Right lung (tissue), 10 donors: ENCODE results near the gene IPO11. TPM values are rescaled to one million over a fixed set of nuclear protein-coding genes. Genes with fewer than 3 reads are reported as not detected.

ENCODE experiments used
- DNase-seq, 2 donors: peaks; one replicate each; pipeline ENCODE4 v3.0.0-alpha.2; 2013
- long read RNA-seq, 8 donors: transcript quantifications; one replicate each; lab custom pipeline, GENCODE V29; 2026
- polyA plus RNA-seq, 5 donors: library from polyadenylated mRNA; unstranded; fragments of 120-200 nt; gene quantifications; one replicate each; pipeline versions ENCODE4 v1.2.1 to v1.2.3, GENCODE V29; 2013; ENCODE audit warnings: inconsistent platforms in 1 of 5, low replicate concordance in 1 of 5; ENCODE audit not compliant: insufficient read length in 5 of 5, insufficient read depth in 1 of 5

IPO11 gene
- 10 to 100 TPM; 29.4 to 44.7 (median 41.1) TPM for polyA plus RNA-seq
- long read RNA-seq, donor 1, full-length matches to known transcripts, result 6 of 30 reads
- long read RNA-seq, donor 1, partial matches to known transcripts, result 24 of 30 reads
- long read RNA-seq, donor 1, other reads (novel, unspliced or antisense), result 0 of 30 reads
- long read RNA-seq, donor 2, partial matches to known transcripts, result 6 of 6 reads
- long read RNA-seq, donor 2, other reads (novel, unspliced or antisense), result 0 of 6 reads
- long read RNA-seq, donor 3, full-length matches to known transcripts, result 3 of 23 reads
- long read RNA-seq, donor 3, partial matches to known transcripts, result 20 of 23 reads
- long read RNA-seq, donor 3, other reads (novel, unspliced or antisense), result 0 of 23 reads
- long read RNA-seq, donor 4, full-length matches to known transcripts, result 7 of 7 reads
- long read RNA-seq, donor 4, partial matches to known transcripts, result 0 of 7 reads
- long read RNA-seq, donor 4, other reads (novel, unspliced or antisense), result 0 of 7 reads
- long read RNA-seq, donor 5, full-length matches to known transcripts, result 5 of 18 reads
- long read RNA-seq, donor 5, partial matches to known transcripts, result 13 of 18 reads
- long read RNA-seq, donor 5, other reads (novel, unspliced or antisense), result 0 of 18 reads
- long read RNA-seq, donor 6, full-length matches to known transcripts, result 7 of 31 reads
- long read RNA-seq, donor 6, partial matches to known transcripts, result 24 of 31 reads
- long read RNA-seq, donor 6, other reads (novel, unspliced or antisense), result 0 of 31 reads
- long read RNA-seq, donor 7, full-length matches to known transcripts, result 2 of 16 reads
- long read RNA-seq, donor 7, partial matches to known transcripts, result 14 of 16 reads
- long read RNA-seq, donor 7, other reads (novel, unspliced or antisense), result 0 of 16 reads
- long read RNA-seq, donor 8, full-length matches to known transcripts, result 8 of 8 reads
- long read RNA-seq, donor 8, partial matches to known transcripts, result 0 of 8 reads
- long read RNA-seq, donor 8, other reads (novel, unspliced or antisense), result 0 of 8 reads

DNA sequence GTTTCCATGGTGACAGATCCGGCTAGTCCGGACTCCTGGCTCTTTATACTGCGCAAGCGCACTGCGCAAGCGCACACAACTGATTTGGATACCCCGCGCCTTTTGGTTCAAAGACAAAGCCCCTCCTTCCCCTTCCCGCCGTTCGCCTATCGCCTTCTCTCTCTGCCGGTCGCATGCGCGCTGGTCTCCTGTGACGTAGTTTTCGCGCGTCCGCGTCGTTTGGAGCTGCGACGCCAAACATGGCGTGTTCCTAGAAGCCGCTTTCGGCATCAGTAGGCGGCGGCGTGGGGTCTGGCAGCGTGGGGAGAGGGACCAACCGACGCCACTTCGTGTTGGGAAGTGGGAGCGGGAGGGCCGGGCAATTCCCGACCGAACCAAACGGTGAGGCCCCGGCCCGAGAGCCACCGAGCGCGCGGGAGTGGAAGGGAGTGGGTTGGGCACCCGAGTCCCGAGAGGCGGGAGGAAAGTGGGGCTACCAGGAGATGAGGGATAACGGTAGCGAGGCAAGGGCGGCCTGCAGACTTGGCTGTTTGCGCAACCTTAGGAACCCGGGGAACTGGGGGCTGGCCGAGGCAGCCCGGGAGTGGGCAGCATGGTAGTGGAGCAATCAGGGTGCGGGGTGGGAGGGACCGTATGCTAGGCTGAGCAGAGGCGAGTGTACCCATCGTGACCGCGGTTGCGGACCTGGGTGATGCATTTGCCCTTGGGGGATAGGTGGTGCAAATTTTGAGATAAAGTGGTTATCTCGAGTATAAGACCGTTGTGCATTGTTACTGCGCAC, at the start of gene IPO11:
TSS of gene IPO11 (plus strand) at position 215 of the 781 bp plus-strand sequence. CDS start 24,517 bp downstream, outside the sequence.
- peak; percentile 99 for DNase-seq

DNA sequence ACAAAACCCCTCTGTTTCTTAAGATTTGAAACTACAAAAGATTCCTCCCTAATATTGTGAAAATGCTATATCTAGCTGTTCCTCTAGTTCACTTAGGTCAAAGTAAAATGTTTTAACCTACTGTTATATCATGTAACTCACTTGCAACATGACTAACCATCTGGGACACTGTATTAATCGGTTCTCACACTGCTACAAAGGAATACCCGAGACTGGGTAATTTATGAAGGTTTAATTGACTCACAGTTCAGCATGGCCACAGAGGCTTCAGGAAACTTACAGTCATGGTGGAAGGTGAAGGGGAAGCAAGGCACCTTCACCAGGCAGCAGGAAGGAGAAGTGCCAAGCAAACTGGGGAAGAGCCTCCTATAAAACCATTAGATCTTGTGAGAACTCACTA, 43.5 kb upstream of the IPO11 start:
- no peak for DNase-seq

DNA sequence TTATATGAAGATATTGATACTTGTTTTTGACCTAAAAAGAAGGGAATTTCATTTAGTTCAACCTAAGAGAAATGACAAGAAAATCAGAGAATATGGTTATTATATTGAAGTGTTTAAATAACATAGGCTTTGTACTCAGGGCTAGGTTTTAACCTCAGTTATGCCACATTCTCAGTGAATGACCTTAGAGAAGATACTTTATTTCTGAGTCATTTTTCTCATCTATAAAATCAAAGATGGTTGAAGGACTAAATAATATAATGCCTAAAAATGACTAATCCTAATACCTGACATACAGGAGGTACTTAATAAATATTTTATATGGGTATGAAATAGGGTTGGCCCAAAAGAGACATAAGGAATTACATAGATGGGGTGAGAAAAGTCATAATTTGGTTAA, 41.2 kb upstream of the IPO11 start:
- no peak for DNase-seq

DNA sequence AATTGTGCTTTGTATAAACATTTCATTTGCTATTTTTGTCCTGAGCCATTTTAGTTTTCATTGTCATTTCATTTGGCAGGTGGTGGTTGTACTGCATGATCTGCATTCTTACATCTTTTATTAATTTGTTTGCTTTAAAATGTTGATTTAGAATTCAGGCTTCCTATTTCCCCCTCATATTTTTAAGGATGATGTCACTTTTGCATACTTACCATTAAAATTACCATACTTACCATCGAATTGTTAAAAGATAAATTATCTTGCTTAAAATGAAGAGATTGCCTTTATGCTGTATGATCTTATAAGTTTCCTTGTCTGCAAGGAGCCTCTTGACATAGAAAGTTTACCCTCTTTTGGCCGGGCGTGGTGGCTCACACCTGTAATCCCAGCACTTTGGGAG, 40.0 kb upstream of the IPO11 start:
- DNase-seq, result no peak

DNA sequence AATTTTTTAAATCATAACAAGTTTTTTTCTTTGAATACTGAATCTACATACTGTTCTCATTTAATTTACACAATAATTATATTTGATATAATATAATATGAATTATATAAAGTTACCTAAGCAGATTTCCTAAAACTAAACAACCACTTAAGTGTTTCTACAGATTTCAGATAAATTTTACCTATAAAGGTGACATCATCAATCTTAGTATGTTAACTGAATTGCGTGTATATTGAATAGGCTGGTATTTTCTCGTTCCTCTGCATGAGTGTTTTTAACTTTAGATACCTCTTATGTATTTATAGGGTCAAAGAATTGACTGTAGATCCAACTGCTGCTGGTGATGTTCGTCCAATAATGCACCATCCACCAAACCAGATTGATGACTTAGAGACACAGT, 39.2 kb upstream of the IPO11 start:
- DNase-seq, result no peak

DNA sequence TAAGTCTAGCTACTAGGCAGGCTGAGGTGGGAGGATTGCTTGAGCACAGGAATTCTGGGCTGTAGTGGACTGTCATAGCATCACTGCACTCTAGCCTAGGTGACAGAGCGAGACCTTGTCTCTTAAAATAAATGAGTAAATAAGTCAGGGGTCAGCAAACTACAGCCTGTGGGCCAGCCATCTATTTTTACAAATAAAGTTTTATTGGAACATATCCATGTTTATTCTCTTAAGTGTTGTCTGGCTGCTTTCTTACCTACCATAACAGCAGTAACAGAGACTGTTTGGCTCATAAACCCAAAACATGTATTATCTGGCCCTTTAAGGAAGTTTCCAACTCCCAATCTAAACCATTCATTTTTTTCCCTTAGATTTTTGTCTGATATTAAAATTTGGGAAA, 38.5 kb upstream of the IPO11 start:
- no peak for DNase-seq

DNA sequence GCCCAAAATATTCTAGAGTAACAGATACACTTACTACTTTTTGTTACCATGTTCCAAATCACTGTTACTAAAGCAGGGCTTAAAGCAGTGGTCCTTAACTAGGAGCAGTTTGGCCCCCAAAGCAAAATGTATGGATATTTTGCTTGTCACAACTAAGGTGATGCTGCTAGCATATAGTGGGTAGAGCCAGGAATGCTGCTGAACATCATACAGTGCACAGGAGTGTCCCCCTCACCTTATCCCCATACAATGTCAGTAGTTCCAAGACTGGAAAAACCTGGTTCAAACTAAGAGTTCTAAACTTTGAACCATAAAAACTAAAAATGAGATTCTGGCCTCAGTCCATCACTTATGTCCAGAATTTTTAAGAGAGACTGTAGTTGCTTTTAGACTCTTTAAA, 36.9 kb upstream of the IPO11 start:
- DNase-seq, result no peak

DNA sequence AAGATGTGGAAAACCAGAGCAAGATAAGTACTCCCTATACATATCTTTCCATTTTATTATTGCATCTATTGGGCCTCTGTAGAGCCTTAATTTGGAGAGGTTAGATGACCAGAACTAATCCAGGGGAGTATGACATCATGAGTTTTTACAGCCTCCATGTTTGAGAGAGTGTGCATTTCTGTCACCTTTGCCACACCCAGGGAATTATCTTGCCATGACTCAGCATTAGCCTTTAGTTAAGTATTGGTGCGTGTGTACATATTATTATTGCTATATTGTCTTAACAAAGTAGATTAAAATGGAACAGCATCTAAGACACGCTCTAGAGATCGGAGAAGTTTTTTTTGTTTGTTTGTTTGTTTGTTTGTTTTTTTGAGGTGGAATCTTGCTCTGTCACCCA, 36.5 kb upstream of the IPO11 start:
- DNase-seq, result no peak

DNA sequence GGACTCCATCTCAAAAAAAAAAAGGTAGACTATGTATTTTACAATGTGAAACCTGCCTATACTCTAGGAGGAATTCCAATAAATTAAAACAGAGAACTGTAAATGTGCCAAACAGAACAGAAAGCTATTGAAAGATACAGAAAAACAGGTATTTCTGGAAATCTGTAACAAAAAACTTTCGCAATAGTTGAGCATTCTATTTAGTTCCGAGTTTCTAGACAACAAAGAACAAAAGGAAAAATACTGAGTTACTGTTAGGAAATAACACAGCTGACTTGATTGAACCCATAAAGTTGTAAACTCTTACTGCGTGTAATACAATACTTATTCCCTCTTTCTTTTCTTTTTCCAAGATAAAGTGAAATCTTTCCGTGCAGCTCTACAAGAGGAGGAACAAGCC, 27.4 kb upstream of the IPO11 start:
- DNase-seq, result peak in 1 of 2 donors; percentile 6

DNA sequence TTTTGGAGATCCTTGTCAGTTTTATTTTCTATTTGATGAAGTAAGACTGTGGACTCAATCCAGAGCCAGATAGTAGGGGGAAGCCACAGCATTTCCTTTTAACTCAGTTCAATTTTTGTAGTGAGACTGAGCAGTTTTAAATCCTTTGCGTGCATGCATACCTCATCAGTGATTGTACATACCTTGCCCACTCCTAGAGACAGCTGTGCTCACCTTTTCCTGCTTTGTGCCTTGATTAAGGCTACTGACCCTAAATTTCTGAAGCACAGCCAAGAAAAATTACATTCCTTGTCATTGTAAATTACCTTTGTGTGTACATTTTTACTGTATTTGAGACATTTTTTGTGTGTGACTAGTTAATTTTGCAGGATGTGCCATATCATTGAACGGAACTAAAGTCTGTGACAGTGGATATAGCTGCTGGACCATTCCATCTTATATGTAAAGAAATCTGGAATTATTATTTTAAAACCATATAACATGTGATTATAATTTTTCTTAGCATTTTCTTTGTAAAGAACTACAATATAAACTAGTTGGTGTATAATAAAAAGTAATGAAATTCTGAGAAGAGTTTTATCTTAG, 26.7 kb upstream of the IPO11 start:
- no peak for DNase-seq

DNA sequence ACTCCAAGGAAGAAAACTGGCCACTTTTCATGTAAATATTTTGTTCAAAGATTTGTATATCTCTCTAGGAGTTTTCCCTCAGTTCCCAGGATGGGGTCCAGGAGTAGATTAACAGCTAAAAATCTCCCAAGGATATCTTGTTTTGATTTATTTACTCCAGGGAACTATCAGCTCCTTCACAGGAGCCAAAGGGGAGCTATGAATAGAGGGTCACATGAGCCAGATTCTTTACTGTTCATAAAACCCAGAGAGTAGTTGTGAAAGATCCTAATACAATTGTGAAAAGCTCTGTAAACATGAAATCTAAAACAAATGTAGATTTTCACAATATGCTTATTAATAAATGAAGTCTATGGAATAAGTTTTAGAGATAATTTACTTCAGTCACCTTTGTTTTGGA, 25.7 kb upstream of the IPO11 start:
- DNase-seq, result no peak

DNA sequence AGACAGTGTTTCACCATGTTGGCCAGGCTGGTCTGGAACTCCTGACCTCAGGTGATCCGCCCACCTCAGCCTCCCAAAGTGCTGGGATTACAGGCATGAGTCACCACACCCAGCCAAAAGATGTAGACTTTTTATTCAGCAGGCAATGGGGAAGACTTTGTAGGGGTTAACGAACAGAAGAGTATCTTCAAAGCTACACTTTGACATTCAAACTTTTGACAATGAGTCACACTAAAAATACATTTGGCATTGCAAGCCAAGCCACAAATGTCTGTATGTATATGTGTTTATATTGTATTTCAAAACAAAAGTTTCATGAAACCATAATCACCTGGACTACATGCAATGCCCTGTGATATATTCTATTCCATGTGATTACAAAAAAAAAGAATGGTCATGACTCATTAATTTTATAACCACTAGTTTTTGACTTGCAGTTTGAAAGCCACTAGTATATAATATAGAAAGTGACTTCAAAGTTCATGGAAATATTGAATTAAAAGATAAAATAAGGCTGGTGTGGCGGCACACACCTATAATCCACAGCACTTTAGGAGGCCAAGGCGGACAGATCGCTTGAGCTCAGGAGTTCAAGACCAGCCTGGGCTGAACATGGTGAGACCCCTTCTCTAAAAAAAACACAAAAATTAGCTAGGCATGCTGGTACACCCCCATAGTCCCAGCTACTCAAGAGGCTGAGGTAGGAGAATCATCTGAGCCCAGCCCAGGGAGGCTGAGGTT, 17.2 kb upstream of the IPO11 start:
- DNase-seq, result no peak

DNA sequence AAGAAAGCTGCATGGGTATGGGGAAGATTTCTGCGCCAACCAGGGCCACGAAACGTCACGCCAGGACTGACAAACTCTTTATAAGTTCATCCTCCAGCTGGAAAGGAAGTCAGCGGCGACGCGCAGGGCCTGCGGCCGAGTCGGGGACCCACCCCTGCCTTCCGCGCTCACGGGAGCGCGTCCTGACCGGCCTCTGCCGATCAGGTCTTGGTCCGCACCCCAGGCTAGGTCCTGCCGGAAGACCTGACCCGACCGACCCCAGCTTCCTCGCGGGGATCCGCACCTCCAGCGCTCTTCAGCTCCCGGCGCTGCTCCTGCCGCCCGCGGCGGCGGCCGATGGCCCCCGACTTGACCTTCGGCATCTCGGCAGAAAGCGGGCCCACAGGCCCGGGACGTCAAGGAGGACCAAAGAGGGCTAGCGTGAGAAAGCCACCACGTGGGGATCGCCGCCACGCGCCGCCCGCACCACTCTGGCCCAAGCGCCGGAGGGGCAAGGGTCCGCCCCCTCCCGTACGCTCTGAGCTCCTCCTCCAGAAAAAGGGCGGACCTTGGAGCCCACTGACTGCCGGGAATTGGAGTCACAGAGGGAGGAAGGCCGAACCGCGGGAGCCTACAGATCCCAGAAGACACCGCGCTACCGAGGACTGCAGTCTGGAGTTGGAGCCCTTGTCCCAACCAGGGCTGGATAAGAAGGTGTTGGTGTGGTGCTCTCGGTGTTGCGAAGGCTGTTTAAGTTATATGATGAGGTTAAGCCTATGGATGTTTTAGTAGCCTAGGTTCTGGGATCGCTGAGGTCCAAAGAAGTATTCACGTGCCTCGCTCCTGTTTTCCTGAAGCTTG, 8.9 kb upstream of the IPO11 start, which contains the start of gene DIMT1:
TSS of gene DIMT1 (minus strand) at position 495 of the 840 bp plus-strand sequence. CDS start at position 362, 133 bp downstream.
- DNase-seq, result peak; percentile 95

DNA sequence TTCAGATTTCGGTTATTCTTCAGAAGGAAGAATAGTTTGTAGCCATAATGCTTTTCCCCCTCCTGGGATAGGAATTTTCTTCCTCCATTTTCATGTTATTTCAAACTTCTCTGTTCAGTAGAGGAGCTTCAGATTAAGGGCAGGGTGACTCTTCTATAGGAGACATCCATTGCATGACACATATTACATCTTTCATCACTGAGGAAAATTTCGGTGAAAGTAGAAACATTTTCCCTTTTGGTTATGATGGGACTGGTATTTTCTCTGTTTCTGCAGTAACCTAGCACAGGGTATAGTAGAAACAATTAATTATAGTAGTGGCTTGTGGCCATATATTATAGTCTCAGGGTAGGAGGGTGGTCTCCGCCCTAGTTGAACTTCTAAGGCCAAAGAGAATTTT, 1.1 kb downstream of the IPO11 start:
- no peak for DNase-seq

DNA sequence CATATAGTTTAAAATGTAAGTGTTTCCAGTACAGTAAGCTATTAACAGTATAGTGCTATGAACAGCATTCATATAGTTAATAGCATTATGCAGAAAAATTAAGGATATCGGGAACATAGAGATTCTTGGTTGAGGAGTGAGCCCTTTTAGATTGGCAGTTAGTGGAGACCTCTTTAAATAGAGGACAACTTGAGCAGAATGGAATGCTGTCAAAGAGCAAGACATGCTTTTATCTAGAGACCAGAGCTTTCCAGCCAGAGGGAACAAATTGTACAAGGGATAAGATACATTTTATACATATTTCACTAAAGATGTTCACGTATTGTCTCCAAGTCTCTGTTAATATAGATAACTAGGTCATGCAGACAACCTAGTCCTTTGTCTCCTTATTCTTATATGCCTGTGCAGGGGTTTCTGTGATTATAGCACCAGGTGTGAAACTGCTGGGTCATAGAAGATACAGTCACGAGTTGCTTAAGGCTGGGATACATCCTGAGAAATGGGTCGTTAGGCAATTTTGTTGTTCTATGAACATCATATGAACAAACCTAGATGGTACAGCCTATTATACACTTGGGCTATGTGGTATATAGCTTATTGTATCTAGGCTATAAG, 6.0 kb downstream of the IPO11 start:
- DNase-seq, result no peak

DNA sequence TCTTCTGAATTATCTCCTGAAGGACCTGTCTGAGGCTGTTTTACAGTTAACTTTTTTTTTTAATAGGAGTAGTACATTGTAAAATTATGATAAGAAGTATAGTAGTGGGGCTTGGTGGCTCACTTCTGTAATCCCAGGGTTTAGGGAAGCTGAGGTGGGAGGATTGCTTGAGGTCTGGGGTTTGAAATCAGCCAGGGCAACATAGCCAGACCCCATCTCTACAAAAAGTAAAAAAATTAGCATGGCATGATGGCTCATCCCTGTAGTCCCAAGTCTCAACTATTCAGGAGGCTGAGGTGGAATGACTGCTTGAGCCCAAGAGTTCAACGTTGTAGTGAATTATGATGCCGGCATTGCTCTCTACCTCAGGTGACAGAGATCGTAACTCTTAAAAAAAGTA, 7.0 kb downstream of the IPO11 start:
- no peak for DNase-seq

DNA sequence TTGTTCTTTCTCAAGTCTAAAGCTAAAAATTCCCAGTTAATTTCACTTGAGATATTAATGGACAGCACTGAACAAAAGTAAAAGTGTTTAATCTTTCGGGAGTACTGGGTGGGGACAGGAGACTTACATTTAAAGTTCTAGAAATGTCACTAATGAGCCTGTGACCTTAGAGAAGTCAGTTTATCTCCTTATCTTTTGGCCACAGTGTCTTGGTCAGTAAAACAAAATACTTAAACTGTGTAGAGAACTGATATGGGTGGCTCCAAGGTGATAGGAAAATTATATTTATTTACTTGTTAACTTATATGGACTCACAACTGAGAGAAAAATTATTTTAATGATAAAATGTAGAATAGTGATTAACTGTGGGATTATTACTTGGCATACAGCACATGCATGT, 8.9 kb downstream of the IPO11 start:
- DNase-seq, result no peak

DNA sequence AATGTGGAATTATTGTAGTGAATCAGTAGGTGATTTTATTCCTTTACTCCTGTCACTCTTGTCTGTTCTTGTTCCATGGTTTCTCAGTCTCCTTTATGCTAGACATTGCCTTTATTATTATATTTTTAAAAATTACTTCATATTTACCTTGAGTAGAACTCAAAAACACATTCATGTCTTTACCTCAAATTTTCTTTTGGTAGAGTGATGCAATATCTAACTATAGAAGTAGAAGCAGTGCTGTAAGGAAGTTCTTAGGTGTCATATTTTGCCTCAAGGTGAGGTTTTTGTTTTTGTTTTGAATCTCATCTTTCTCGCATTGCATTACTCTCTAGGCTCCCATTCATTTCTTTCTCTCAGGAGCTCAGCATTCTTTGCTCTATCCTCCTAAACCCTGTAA, 12.2 kb downstream of the IPO11 start:
- no peak for DNase-seq
